HepG2 (cell line): Measurements from ENCODE around the gene ATP13A2. TPM values are rescaled to one million over a fixed set of nuclear protein-coding genes. Genes with fewer than 3 reads are reported as not detected.

Source experiments
- ASH2L ChIP-seq: fragments of 300-600, 200-600 bp; sonication (generic); IDR thresholded peaks from 2 replicates; pipeline ENCODE4 v1.7.0; 2017; ENCODE audit warnings: low read depth, mild to moderate bottlenecking, moderate library complexity, mixed read lengths, low read length; ENCODE audit not compliant: insufficient read length
- ETV5 ChIP-seq: IDR thresholded peaks from 2 replicates; pipeline ENCODE4 v1.6.1; 2018; ENCODE audit warnings: missing biosample characterization, missing genetic modification reagents, inconsistent platforms, borderline replicate concordance
- GFI1 ChIP-seq: sonication (generic); formaldehyde crosslinking; IDR thresholded peaks from 2 replicates; pipeline ENCODE4 v1.5.0; 2020; ENCODE audit warnings: missing genetic modification reagents, mild to moderate bottlenecking, borderline replicate concordance
- HCFC1 ChIP-seq: fragments of 150-350 bp; IDR thresholded peaks from 2 replicates; pipeline ENCODE4 v1.6.1; 2014; ENCODE audit warnings: low read depth, low read length
- HNF1B ChIP-seq: sonication (generic); formaldehyde crosslinking; IDR thresholded peaks from 2 replicates; pipeline ENCODE4 v1.5.1; 2020; ENCODE audit warnings: mild to moderate bottlenecking, moderate library complexity, missing genetic modification reagents
- MTERF4 ChIP-seq: sonication (generic); formaldehyde crosslinking; IDR thresholded peaks from 2 replicates; pipeline ENCODE4 v1.8.0; 2023; ENCODE audit warnings: mild to moderate bottlenecking, missing genetic modification reagents
- MYC ChIP-seq: sonication (generic); formaldehyde crosslinking; IDR thresholded peaks from 2 replicates; pipeline ENCODE4 v1.9.0; 2021; ENCODE audit warnings: missing genetic modification reagents, borderline replicate concordance
- NONO ChIP-seq, 2 experiments: fragments of 450-650 bp in 1 of 2; sonication (generic) in 1 of 2; formaldehyde crosslinking in 1 of 2; IDR thresholded peaks in 1 of 2; conservative IDR thresholded peaks in 1 of 2; 2 replicates each; pipeline versions ENCODE4 v1.6.1 to v1.8.0; 2017 to 2022; ENCODE audit warnings: mild to moderate bottlenecking in 1 of 2, missing genetic modification reagents in 1 of 2, moderate library complexity in 1 of 2
- NR0B2 ChIP-seq: sonication (generic); formaldehyde crosslinking; IDR thresholded peaks from 2 replicates; pipeline ENCODE4 v1.4.0; 2020; ENCODE audit warnings: mild to moderate bottlenecking, missing genetic modification reagents
- PRDM15 ChIP-seq: sonication (generic); formaldehyde crosslinking; IDR thresholded peaks from 2 replicates; pipeline ENCODE4 v1.4.0; 2020; ENCODE audit warnings: missing genetic modification reagents
- SP1 ChIP-seq, 2 experiments: fragments of 450-650 bp in 1 of 2; sonication (generic) in 1 of 2; formaldehyde crosslinking in 1 of 2; IDR thresholded peaks; 2 replicates each; pipeline versions ENCODE4 v1.4.0 to v1.6.1; 2016 to 2020; ENCODE audit warnings: missing genetic modification reagents in 1 of 2
- SP2 ChIP-seq: sonication (generic); formaldehyde crosslinking; IDR thresholded peaks from 2 replicates; pipeline ENCODE4 v1.5.1; 2020; ENCODE audit warnings: mild to moderate bottlenecking, missing genetic modification reagents
- ZBTB14 ChIP-seq: sonication (generic); formaldehyde crosslinking; IDR thresholded peaks from 2 replicates; pipeline ENCODE4 v1.4.0; 2020; ENCODE audit warnings: missing genetic modification reagents
- ZNF225 ChIP-seq: sonication (generic); formaldehyde crosslinking; IDR thresholded peaks from 2 replicates; pipeline ENCODE4 v1.4.0; 2020; ENCODE audit warnings: mild to moderate bottlenecking, missing genetic modification reagents
- ZNF33B ChIP-seq: sonication (generic); formaldehyde crosslinking; IDR thresholded peaks from 2 replicates; pipeline ENCODE4 v1.5.1; 2020; ENCODE audit warnings: mild to moderate bottlenecking, missing genetic modification reagents
- ZNF564 ChIP-seq: sonication (generic); formaldehyde crosslinking; IDR thresholded peaks from 2 replicates; pipeline ENCODE4 v1.8.1; 2023; ENCODE audit warnings: mild to moderate bottlenecking, missing genetic modification reagents
- ZNF709 ChIP-seq: sonication (generic); formaldehyde crosslinking; IDR thresholded peaks from 2 replicates; pipeline ENCODE4 v1.5.0; 2020; ENCODE audit warnings: mild to moderate bottlenecking, missing genetic modification reagents
- ZNF878 ChIP-seq: sonication (generic); formaldehyde crosslinking; IDR thresholded peaks from 2 replicates; pipeline ENCODE4 v1.8.1; 2023; ENCODE audit warnings: mild to moderate bottlenecking, missing genetic modification reagents, moderate library complexity
- ZSCAN31 ChIP-seq: sonication (generic); formaldehyde crosslinking; IDR thresholded peaks from 2 replicates; pipeline ENCODE4 v1.5.0; 2020; ENCODE audit warnings: low read depth, mild to moderate bottlenecking, missing genetic modification reagents
- polyA plus RNA-seq, 8 experiments: library from polyadenylated mRNA; depleted of rRNA in 3 of 8; stranded (reverse) in 7 of 8; unstranded in 1 of 8; fragments of >200 nt; fragmentation: Illumina TruSeq in 4 of 8; extraction: Trizol in 4 of 8; gene quantifications; 2 replicates each; pipeline versions ENCODE4 v1.2.1 to v1.2.3, GENCODE V29; 2011 to 2016; ENCODE audit warnings: low read depth in 4 of 8, missing spikeins in 1 of 8, mixed read lengths in 1 of 8; ENCODE audit not compliant: insufficient read depth in 1 of 8
- total RNA-seq, 5 experiments: library from RNA; depleted of rRNA; stranded (reverse); fragments of >200 nt; fragmentation: Illumina TruSeq; extraction: Trizol; gene quantifications; 2 replicates each; pipeline ENCODE4 v1.2.3, GENCODE V29; 2016; ENCODE audit warnings: low read depth in 1 of 5

The ATP13A2 gene
- total and polyA plus RNA-seq, 2 of the 13 experiments (the other 11 are each of a cell fraction or from before 2014, with no cell fraction given), result 13.2 to 16.2 TPM

GRCh38 chr1:17011439-17012307 is at the start of gene ATP13A2 (continued):
- TF ChIP-seq HNF1B (CRISPR knock-in tag) (0 out of 2 replicates have a peak, but pooled peaks have one; percentile 32), HCFC1 (peak; percentile 88), SP2 (CRISPR knock-in tag) (no peak), ETV5 (CRISPR knock-in tag) (peak; percentile 59; the same call in 1 of the 2 replicates), ZNF878 (CRISPR knock-in tag) (no peak), PRDM15 (peak; percentile 96), ZNF225 (CRISPR knock-in tag) (no peak), NONO (IDR thresholded peaks at IDR 0.05) (no peak), NONO (CRISPR knock-in tag; conservative IDR thresholded peaks at IDR 0.05) (peak; percentile 53; the same call in 1 of the 2 replicates), ZNF564 (CRISPR knock-in tag) (no peak), MYC (peak; percentile 74), ASH2L (peak; percentile 36), ZBTB14 (CRISPR knock-in tag) (peak; percentile 84), GFI1 (CRISPR knock-in tag) (no peak), ZNF33B (no peak), ZNF709 (CRISPR knock-in tag) (no peak), NR0B2 (CRISPR knock-in tag) (0 out of 2 replicates have a peak, but pooled peaks have one; percentile 37), ZSCAN31 (CRISPR knock-in tag) (peak; percentile 58; the same call in 1 of the 2 replicates), MTERF4 (CRISPR knock-in tag) (0 out of 2 replicates have a peak, but pooled peaks have one; percentile 29), SP1 (IDR thresholded peaks at IDR 0.05) (no peak), SP1 (CRISPR knock-in tag; IDR thresholded peaks at IDR 0.05) (peak; percentile 63)
